IPS-15b (cell line): ENCODE measurements around the gene ZNF678.

ENCODE experiments used
- H3K27me3 ChIP-seq: one replicate; pipeline ENCODE4 v1.6.1; 2013; ENCODE audit warnings: low read length; ENCODE audit not compliant: control insufficient read depth, insufficient read depth
- H3K36me3 ChIP-seq: one replicate; pipeline ENCODE4 v1.6.1; 2013; ENCODE audit warnings: low read length; ENCODE audit not compliant: control insufficient read depth, insufficient read depth
- H3K4me1 ChIP-seq: one replicate; pipeline ENCODE4 v1.6.1; 2013; ENCODE audit warnings: mild to moderate bottlenecking, low read length; ENCODE audit not compliant: control insufficient read depth, insufficient read depth
- H3K4me3 ChIP-seq: one replicate; pipeline ENCODE4 v1.5.1; 2013; ENCODE audit warnings: low read depth, low read length
- H3K9ac ChIP-seq: one replicate; pipeline ENCODE4 v1.6.1; 2013; ENCODE audit warnings: low read depth, mild to moderate bottlenecking, low read length
- H3K9me3 ChIP-seq: one replicate; pipeline ENCODE4 v1.6.1; 2013; ENCODE audit warnings: mild to moderate bottlenecking, low read length; ENCODE audit not compliant: control insufficient read depth, insufficient read depth

The ZNF678 gene

GRCh38 chr1:227558732-227559262 lies 4.6 kb upstream of the ZNF678 start:
- no peak overlapping the region for H3K9ac ChIP-seq
- no peaks in the 10 kb centered on the region for H3K9me3 ChIP-seq
- no peaks in the 10 kb centered on the region for H3K4me1 ChIP-seq
- H3K36me3 ChIP-seq = no peaks in the 10 kb centered on the region
- H3K4me3 ChIP-seq = no peak overlapping the region
- H3K27me3 ChIP-seq = no peaks in the 10 kb centered on the region

- no peak overlapping the region for H3K9ac ChIP-seq
- H3K9me3 ChIP-seq = no peaks in the 10 kb centered on the region
- no peaks in the 10 kb centered on the region for H3K4me1 ChIP-seq
- H3K36me3 ChIP-seq = no peaks in the 10 kb centered on the region
- no peak overlapping the region for H3K4me3 ChIP-seq
- no peaks in the 10 kb centered on the region for H3K27me3 ChIP-seq
Measured at GRCh38 chr1:227559499-227559898, 3.9 kb upstream of the ZNF678 start.

- no peaks in the 10 kb centered on the region for H3K4me1 ChIP-seq
- no peaks in the 10 kb centered on the region for H3K9me3 ChIP-seq
Measured at GRCh38 chr1:227559926-227560325, 3.4 kb upstream of the ZNF678 start.

GRCh38 chr1:227560393-227561173 lies 2.8 kb upstream of the ZNF678 start:
- no peaks in the 10 kb centered on the region for H3K27me3 ChIP-seq
- H3K9ac ChIP-seq = no peak overlapping the region
- no peak overlapping the region for H3K4me3 ChIP-seq
- no peaks in the 10 kb centered on the region for H3K9me3 ChIP-seq
- no peaks in the 10 kb centered on the region for H3K36me3 ChIP-seq
- no peaks in the 10 kb centered on the region for H3K4me1 ChIP-seq

More at GRCh38 chr1:227559926-227560325, 3.4 kb upstream of the ZNF678 start:
- H3K36me3 ChIP-seq = no peaks in the 10 kb centered on the region
- H3K27me3 ChIP-seq = no peaks in the 10 kb centered on the region
- no peak overlapping the region for H3K4me3 ChIP-seq
- no peak overlapping the region for H3K9ac ChIP-seq

GRCh38 chr1:227561241-227561907 lies 2.0 kb upstream of the ZNF678 start:
- Histone ChIP-seq H3K36me3 (no peaks in the 10 kb centered on the region), H3K27me3 (no peaks in the 10 kb centered on the region), H3K9ac (no peak overlapping the region), H3K4me1 (no peaks in the 10 kb centered on the region), H3K9me3 (no peaks in the 10 kb centered on the region), H3K4me3 (no peak overlapping the region)

- Histone ChIP-seq H3K36me3 (no peaks in the 10 kb centered on the region), H3K4me3 (no peak overlapping the region), H3K4me1 (no peaks in the 10 kb centered on the region), H3K9ac (no peak overlapping the region), H3K27me3 (no peaks in the 10 kb centered on the region), H3K9me3 (no peaks in the 10 kb centered on the region)
Measured at GRCh38 chr1:227562037-227562436, 1.3 kb upstream of the ZNF678 start.

- H3K4me3 ChIP-seq = no peak overlapping the region
- H3K9ac ChIP-seq = no peak overlapping the region
- no peaks in the 10 kb centered on the region for H3K9me3 ChIP-seq
Measured at GRCh38 chr1:227562933-227563323, 428 bp upstream of the ZNF678 start.

GRCh38 chr1:227567256-227567655 lies 3.9 kb downstream of the ZNF678 start:
- H3K27me3 ChIP-seq = no peaks in the 10 kb centered on the region
- no peaks in the 10 kb centered on the region for H3K36me3 ChIP-seq
- no peak overlapping the region for H3K4me3 ChIP-seq
- H3K9me3 ChIP-seq = no peaks in the 10 kb centered on the region
- H3K4me1 ChIP-seq = no peaks in the 10 kb centered on the region
- H3K9ac ChIP-seq = no peak overlapping the region

More at GRCh38 chr1:227562933-227563323, 428 bp upstream of the ZNF678 start:
- Histone ChIP-seq H3K4me1 (no peaks in the 10 kb centered on the region), H3K27me3 (no peaks in the 10 kb centered on the region), H3K36me3 (no peaks in the 10 kb centered on the region)

GRCh38 chr1:227568593-227568992 lies 5.2 kb downstream of the ZNF678 start:
- no peaks in the 10 kb centered on the region for H3K9me3 ChIP-seq
- H3K9ac ChIP-seq = no peak overlapping the region
- no peak overlapping the region for H3K4me3 ChIP-seq
- no peaks in the 10 kb centered on the region for H3K36me3 ChIP-seq
- no peaks in the 10 kb centered on the region for H3K27me3 ChIP-seq
- H3K4me1 ChIP-seq = no peaks in the 10 kb centered on the region

GRCh38 chr1:227572752-227573151 lies 9.4 kb downstream of the ZNF678 start:
- Histone ChIP-seq H3K27me3 (no peaks in the 10 kb centered on the region), H3K4me1 (no peaks in the 10 kb centered on the region), H3K9ac (no peak overlapping the region), H3K4me3 (no peak overlapping the region), H3K9me3 (no peaks in the 10 kb centered on the region), H3K36me3 (no peaks in the 10 kb centered on the region)

- Histone ChIP-seq H3K4me1 (no peaks in the 10 kb centered on the region), H3K27me3 (no peaks in the 10 kb centered on the region), H3K9ac (no peak overlapping the region), H3K36me3 (no peaks in the 10 kb centered on the region), H3K9me3 (no peaks in the 10 kb centered on the region), H3K4me3 (no peak overlapping the region)
Measured at GRCh38 chr1:227574926-227575325, 11.6 kb downstream of the ZNF678 start.

GRCh38 chr1:227576189-227576588 lies 12.8 kb downstream of the ZNF678 start:
- no peak overlapping the region for H3K4me3 ChIP-seq
- H3K27me3 ChIP-seq = no peaks in the 10 kb centered on the region
- H3K36me3 ChIP-seq = no peaks in the 10 kb centered on the region
- H3K9me3 ChIP-seq = no peaks in the 10 kb centered on the region
- H3K9ac ChIP-seq = no peak overlapping the region
- H3K4me1 ChIP-seq = no peaks in the 10 kb centered on the region
